Thoracic aorta (tissue), 2 donors: Measurements from ENCODE around the gene POFUT2. TPM values are rescaled to one million over a fixed set of nuclear protein-coding genes. Genes with fewer than 3 reads are reported as not detected.

Experiments used
- ATAC-seq: fragments of 150-250 bp; one replicate; pipeline ENCODE4 v1.8.0; 2017; ENCODE audit warnings: low read depth; ENCODE audit not compliant: insufficient number of reproducible peaks, low FRiP score
- DNase-seq: peaks from one replicate; pipeline ENCODE4 v3.0.0-alpha.2; 2020; ENCODE audit warnings: low spot score
- H3K27ac ChIP-seq, 2 donors: fragments of 200-600 bp; sonication (generic); 1 replicate in 1 of 2; 2 replicates in 1 of 2; pipeline ENCODE4 v1.5.1; 2016; ENCODE audit warnings: mild to moderate bottlenecking in 2 of 2, moderate library complexity in 2 of 2
- H3K27me3 ChIP-seq: fragments of 200-600 bp; sonication (generic); replicated peaks from 2 replicates; pipeline ENCODE4 v1.6.0; 2016; ENCODE audit warnings: mild to moderate bottlenecking; ENCODE audit not compliant: insufficient read depth
- H3K36me3 ChIP-seq: fragments of 200-600 bp; sonication (generic); one replicate; pipeline ENCODE4 v1.5.1; 2016
- H3K4me1 ChIP-seq, 2 donors: fragments of 200-600 bp; sonication (generic); 1 replicate in 1 of 2; 2 replicates in 1 of 2; pipeline versions ENCODE4 v1.5.1 to v1.6.0; 2016; ENCODE audit warnings: low read depth in 2 of 2, mild to moderate bottlenecking in 1 of 2; ENCODE audit not compliant: control insufficient read depth in 1 of 2
- H3K4me3 ChIP-seq: fragments of 200-600 bp; sonication (generic); 2 replicates; pipeline ENCODE4 v1.5.1; 2016; ENCODE audit warnings: mild to moderate bottlenecking
- H3K9me3 ChIP-seq: fragments of 200-600 bp; sonication (generic); 2 replicates; pipeline ENCODE4 v1.5.1; 2016
- total RNA-seq, 2 donors: library from RNA; depleted of rRNA; stranded (reverse); fragments of >200 nt; gene quantifications; one replicate each; pipeline versions ENCODE4 v1.1.0 to v1.2.3, GENCODE V29; 2016
- TF ChIP-seq, protein P1 (sequence below): fragments of 200-600 bp; sonication (generic); IDR thresholded peaks from one replicate; pipeline ENCODE4 v1.5.1; 2019; ENCODE audit warnings: antibody characterized with exemption

The POFUT2 gene
- total RNA-seq, 2 donors from 2014 or later = 70.8 to 87.3 TPM

DNA sequence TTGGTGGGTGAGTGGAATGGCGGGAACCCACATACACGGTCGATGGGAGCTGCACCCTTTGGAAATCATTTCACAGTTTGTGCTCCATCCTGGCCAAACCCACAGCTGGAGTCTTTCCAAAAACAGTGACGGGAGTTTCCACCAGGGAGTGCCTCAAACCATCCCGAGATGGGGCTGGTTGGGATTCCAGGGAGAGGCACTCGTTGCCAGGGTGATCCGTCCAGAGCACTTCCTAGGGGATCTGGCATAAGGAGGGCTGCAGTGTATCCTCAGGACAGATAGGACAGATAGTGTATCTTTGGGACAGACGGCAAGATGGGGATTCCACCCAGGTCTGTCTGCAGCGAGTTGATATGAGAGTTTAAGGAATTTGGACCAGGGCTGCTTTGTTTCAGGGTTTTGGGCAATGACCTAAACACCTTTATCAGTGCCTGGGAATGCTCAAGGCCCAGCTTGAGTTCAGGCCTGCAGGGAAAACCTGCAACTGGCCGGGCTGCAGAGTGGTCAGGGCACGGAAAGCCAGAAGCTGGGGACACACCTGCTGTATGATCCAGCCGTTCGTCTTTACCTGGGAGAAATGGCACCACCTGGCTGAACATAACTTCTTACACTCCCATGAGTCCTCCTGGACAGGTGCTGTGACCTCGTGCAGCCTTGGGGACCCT, 3.4 kb upstream of the POFUT2 start:
- Histone ChIP-seq H3K27me3 (no peaks in the 10 kb centered on the region), H3K36me3 (no peaks in the 10 kb centered on the region), H3K4me3 (no peak overlapping the region), H3K9me3 (no peaks in the 10 kb centered on the region), H3K27ac (no peak overlapping the region), H3K4me1 (peaks cover 37 to 55% of the 10 kb centered on the region in 2 donors)
- TF ChIP-seq, protein P1, sequence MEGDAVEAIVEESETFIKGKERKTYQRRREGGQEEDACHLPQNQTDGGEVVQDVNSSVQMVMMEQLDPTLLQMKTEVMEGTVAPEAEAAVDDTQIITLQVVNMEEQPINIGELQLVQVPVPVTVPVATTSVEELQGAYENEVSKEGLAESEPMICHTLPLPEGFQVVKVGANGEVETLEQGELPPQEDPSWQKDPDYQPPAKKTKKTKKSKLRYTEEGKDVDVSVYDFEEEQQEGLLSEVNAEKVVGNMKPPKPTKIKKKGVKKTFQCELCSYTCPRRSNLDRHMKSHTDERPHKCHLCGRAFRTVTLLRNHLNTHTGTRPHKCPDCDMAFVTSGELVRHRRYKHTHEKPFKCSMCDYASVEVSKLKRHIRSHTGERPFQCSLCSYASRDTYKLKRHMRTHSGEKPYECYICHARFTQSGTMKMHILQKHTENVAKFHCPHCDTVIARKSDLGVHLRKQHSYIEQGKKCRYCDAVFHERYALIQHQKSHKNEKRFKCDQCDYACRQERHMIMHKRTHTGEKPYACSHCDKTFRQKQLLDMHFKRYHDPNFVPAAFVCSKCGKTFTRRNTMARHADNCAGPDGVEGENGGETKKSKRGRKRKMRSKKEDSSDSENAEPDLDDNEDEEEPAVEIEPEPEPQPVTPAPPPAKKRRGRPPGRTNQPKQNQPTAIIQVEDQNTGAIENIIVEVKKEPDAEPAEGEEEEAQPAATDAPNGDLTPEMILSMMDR = no peak
- no peak for ATAC-seq
- no peak for DNase-seq

GRCh38 chr21:45289655-45290515, 2.2 kb upstream of the POFUT2 start:
- Histone ChIP-seq H3K4me1 (peaks cover 34 to 55% of the 10 kb centered on the region in 2 donors), H3K27ac (no peak overlapping the region)
- TF ChIP-seq, protein P1 = peak; percentile 8

GRCh38 chr21:45289134-45289533, 1.4 kb upstream of the POFUT2 start:
- H3K4me1 ChIP-seq = peaks cover 32 to 48% of the 10 kb centered on the region in 2 donors

More at GRCh38 chr21:45289655-45290515, 2.2 kb upstream of the POFUT2 start:
- Histone ChIP-seq H3K27me3 (no peaks in the 10 kb centered on the region), H3K36me3 (peaks cover 9% of the 10 kb centered on the region), H3K4me3 (no peak overlapping the region), H3K9me3 (no peaks in the 10 kb centered on the region)
- DNase-seq = no peak
- no peak for ATAC-seq

DNA sequence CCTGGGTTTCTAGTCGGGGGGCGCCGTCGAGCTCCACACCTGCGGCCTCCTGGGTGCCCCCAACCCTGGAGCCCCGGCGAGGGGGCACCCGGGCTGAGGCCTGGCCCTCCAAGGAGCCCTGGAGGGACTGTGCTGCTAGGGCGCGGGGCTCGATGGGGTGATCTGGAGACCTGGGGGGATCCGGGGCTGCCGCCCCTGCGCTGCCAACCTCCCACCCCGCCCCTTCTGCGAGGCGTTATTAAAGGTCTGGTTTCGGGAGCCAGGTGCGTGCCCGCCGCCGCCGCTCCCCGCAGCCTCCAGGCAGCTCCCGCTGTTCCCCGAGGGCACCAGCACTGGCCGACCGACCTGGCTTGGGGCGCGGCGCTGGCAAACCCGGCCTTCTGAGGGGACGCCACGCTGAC, 746 bp upstream of the POFUT2 start:
- peaks cover 23% of the 10 kb centered on the region for H3K36me3 ChIP-seq
- DNase-seq = no peak

More at GRCh38 chr21:45289134-45289533, 1.4 kb upstream of the POFUT2 start:
- peaks cover 17% of the 10 kb centered on the region for H3K36me3 ChIP-seq
- H3K27me3 ChIP-seq = no peaks in the 10 kb centered on the region
- TF ChIP-seq, protein P1 = no peak
- no peak overlapping the region for H3K4me3 ChIP-seq
- H3K9me3 ChIP-seq = no peaks in the 10 kb centered on the region
- ATAC-seq (no peak), DNase-seq (no peak)
- H3K27ac ChIP-seq = peak overlapping the region in 1 of 2 donors; percentile 22

More for the DNA sequence above, 746 bp upstream of the POFUT2 start:
- no peak for ATAC-seq
- Histone ChIP-seq H3K4me1 (peaks cover 25 to 41% of the 10 kb centered on the region in 2 donors), H3K27me3 (no peaks in the 10 kb centered on the region), H3K9me3 (no peaks in the 10 kb centered on the region), H3K4me3 (peak overlapping the region; percentile 95), H3K27ac (peak overlapping the region in 1 of 2 donors; percentile 22)
- TF ChIP-seq, protein P1 = no peak
